IPS-11a (cell line): ENCODE measurements around the gene CAMK1D.

Source experiments
- H3K4me3 ChIP-seq: one replicate; pipeline ENCODE4 v1.5.1; 2013; ENCODE audit warnings: low read depth, low read length, control low read depth

The CAMK1D gene

DNA sequence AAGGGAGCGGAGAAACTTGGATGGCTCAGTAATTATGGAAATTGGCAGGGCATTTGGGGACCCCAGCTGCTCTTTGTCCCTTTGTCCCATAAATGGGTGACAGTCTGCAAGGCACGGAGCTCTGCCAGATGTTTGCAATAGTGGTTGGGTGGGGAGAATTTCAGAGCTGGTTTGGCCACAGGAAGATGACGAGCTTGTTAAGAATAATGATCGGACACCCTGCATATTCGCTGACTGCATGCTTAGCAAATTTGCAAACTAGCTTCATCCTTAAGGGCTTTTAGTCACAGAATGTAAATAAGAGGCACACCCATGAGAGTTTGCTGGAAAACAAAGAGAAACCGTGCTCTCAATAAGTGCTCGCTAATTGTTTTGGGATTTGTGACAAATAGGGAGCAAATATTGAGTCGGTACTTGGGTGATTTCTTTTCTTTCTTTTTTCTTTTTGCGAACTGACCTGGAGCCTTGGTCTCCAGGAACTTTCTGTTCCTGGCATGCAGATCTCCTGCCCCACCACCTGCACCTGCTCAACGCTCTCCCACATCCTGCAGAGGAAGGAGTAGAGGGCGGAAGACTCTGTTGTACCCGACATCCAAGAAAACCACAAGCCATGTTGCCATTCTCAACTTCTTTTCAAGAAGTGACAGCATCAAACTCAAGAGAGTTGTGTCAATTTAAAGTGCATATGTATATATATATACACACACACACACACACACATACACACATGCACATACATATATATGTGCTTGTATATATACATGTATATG, 238.9 kb downstream of the CAMK1D start:
- no peak overlapping the region for H3K4me3 ChIP-seq

DNA sequence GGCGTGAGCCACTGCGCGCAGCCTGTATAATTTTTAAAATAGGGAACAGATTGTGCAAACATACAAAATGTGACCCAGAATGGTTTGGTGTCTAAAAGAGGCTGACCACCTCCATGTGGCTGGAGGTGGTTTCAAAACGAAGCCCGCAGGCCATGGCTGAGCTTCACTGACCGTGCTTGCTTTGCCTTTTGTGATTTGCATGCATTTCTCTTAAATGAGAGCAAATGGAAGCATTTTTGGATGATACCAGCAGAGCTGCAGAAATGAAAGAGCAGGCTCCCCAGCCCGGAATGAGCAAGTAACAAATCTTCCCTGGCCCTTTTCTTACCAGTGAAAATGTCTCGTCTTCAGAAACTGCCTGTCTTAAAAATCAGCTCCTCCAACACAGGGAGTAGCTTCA, 239.9 kb downstream of the CAMK1D start:
- no peak overlapping the region for H3K4me3 ChIP-seq

DNA sequence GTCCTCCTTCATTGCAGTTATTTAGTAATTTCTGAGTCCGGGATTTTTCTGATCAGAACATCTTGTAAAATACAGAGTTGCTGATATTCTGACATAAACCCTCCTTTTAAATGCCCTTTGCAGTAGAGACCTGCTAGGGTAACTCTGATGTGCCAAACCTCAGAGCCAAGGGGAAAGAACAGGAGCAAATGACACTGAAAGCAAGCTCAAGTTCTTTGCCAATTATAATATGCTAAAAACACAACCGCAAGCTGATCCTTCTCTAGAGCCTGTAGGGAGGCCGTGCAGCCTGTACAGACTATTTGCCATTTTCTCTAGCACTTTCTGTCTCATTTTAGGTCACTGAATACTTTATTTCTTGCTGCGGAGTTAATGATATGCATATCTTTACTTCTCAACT, 240.4 kb downstream of the CAMK1D start:
- no peak overlapping the region for H3K4me3 ChIP-seq

DNA sequence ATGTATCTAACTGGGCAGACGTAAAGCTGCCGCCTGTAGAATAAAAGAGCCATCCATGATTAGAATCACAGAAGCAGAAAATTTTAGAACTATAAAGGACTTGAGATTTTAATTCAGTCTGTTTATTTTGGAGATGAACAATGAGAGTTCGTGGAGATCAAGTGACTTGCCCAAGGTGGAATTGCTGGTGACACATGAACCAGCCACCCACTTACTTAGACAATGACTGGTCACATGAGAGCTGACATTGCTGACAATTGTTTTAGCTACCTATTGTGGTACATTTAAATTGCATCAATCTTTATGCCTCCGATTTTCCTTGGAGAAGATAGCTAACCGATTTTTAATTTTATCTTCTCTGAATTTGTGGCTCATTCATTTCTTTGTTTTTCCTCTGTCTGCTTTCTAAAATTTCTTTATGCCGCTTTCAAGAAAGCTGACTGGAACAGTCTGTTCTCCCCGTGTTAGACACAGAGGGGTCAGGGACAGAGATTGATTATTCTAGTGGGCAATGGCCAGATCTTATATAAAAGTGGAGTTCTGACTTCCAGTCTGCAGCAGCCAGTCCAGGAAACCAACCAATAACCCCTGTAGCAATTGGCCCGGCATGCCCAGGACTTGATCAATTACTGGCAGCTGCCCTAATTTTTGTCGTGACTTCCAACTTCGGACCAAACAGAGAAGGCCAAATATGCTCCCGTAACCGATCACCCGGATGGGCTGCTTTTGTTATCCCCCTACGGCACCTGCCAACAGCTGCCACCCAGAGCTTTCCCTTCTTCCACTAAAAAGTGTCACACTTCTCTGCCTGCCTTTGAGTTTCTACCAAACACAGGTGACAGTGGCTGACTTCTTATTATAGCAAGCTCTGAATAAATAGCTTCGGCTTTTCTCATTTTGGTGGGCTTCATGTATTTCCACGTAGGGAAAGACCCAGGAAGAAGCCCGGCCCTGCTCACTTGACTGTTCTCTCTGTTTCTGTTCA, 241.6 kb downstream of the CAMK1D start:
- no peak overlapping the region for H3K4me3 ChIP-seq

DNA sequence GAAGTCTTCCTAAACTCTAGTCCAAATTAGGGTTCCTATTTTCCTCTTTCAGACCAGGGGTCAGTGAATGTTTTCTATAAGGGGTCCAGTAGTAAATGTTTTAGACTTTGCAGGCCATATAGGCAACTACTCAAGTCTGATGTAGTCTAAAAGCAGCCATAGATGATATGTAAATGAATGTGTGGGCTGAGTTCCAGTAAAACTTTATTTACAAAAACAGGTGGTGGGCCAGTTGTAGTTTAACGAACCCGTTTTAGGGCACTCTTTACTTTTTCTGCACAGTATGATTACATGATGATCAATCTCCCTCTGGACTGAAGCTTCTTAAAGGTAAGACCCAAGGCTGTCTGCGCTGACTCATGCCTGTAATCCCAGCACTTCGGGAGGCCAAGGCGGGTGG, 243.6 kb downstream of the CAMK1D start:
- no peak overlapping the region for H3K4me3 ChIP-seq

DNA sequence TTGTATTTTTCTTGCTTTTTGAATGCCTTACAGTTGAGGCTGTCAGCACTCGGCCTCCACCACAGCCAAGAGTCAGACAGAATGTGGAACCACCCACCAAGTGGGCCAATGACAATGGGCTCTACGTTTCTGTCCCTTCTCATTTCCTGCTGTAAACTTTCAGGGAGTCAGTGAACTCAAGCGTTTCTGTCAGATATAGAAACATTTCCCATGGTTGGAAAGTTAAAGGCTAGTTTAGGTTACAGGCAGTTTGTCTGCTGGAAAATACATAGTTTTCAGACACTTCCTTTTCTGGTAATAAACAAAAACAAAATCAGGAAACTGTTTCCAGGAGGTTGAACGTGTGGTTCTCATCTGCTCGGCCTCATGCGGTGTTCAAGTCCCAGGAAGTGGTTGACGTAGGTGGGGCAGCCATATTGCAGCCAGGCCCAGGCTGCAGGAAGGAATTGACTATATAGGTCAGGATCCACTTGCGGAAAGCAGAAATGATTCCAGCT, 245.1 kb downstream of the CAMK1D start:
- H3K4me3 ChIP-seq: no peak overlapping the region

DNA sequence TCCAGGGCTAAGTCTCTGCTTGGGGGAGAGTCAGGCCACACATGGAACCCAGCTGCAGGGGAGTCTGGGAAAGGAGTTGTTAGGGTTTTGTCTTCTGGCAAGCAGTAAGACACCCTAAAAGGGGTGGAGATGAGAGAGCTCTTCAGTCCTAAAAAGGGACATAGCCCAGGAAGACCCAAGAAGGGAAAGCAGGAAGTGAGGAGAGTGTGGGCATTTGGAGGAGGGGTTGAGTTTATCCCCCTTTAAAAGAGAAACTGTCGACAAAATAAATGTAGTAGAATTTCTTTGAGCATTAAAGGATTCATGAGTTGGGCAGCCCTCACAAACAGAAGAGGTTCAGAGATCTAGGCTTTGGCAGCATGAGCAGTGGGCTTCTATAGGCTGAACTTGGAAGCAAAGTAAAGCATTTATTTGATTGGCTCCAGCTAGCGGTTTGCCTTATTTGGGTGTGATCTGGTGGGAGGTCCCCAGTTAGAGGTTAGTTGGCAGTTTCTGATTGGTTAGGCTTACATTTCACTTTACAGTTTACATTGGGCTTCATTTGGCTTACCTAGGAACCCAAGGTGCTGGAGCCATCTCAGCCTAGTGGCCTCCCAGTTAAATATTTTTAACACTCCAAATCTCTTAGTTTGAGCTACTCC, 246.7 kb downstream of the CAMK1D start:
- no peak overlapping the region for H3K4me3 ChIP-seq

DNA sequence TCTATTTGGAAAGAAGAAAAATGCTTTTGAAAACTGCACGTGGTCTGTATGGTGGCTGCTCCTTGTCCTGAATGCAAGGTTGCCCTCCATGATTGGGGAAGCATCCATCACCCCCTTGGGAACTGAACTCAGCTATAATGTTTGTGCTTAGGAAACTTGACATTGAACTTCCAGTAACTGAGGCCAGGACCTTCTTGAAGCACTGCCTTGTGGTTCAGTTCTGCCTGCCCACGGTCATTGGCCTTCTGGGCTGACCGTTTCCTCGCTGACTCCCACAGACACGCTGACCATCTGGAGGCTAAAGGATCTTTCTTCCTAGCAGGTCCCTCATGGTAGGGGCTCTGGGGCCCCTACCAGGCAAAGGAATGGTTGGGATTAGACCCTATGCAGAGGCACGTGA, 247.8 kb downstream of the CAMK1D start:
- no peak overlapping the region for H3K4me3 ChIP-seq

DNA sequence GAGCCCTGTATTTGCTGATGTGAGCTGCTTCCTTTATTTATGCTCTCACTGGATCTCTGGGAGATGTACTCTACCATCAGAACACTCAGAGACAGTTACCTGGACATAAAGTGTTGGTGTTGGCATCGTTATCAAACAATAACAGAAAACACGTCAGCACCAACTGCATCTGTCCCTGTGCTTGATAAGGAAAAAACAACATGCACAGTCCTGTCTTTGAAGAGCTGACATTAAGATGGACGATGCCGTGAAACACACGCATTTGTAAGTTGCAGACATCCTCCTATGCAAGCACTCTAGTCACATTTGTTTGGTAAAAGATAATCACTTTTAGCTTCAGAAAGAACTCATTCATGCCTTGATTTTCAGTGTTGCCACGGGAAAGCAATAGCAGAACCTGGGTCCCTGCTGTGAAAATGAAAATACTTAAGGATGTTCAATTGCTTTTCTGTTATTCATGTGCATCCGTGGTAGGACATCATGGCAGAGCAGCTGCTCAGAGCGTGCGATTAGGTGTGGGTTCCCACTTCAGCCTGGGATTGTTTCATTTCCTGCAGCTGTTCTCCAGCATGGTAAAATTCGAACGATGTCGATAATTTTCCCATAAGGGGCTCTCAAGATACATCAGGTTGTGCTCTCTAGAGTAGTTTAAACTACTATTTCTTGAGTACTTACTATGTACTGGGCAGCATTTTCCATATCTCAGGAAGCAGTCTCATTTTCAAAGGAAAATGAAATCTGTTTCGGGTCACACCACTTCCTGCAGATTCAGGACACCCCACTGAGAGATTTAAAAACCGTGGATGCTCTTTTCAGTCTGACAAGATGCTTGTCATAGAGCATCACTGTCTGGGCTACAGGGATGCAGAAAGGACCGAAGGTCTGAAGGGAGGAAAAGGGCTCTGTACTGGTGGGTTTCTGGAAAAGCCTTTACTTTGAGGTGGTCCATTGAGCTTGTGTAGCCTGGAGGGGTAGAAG, 248.7 kb downstream of the CAMK1D start:
- H3K4me3 ChIP-seq: no peak overlapping the region

DNA sequence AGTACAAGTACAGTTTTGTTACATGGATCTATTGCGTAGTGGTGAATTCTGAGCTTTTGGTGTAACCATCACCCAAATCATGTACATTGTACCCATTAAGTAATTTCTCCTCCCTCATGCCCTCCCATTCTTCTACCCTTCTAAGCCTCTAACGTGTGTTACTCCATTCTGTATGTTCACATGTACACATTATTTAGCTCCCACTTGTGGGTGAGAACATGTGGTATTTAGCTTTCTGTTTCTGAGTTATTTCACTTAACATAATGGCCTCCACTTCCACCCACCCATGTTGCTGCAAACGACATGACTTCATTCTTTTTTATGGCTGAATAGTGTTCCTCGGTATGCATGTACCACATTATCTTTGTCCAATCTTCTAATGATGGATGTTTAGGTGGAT, 251.3 kb downstream of the CAMK1D start:
- no peak overlapping the region for H3K4me3 ChIP-seq

DNA sequence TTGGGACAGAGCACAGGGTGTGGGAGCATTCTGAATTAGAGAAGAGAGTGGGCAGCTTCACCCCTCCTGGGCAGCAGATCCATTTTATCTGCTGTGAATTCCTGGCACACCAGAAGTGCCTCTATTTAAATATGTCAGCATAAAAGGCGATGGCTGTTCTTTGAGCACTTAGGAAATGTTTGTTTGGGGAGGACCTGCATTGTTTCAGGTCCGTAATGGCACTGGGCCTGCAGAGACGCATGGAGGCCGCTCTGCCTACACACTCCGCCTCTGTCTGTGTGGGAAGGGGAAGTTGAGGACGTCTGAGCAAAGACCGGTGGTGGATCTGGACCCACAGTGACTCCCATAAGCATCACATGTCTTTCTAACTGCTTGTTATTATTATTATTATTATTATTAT, 253.2 kb downstream of the CAMK1D start:
- H3K4me3 ChIP-seq: no peak overlapping the region

DNA sequence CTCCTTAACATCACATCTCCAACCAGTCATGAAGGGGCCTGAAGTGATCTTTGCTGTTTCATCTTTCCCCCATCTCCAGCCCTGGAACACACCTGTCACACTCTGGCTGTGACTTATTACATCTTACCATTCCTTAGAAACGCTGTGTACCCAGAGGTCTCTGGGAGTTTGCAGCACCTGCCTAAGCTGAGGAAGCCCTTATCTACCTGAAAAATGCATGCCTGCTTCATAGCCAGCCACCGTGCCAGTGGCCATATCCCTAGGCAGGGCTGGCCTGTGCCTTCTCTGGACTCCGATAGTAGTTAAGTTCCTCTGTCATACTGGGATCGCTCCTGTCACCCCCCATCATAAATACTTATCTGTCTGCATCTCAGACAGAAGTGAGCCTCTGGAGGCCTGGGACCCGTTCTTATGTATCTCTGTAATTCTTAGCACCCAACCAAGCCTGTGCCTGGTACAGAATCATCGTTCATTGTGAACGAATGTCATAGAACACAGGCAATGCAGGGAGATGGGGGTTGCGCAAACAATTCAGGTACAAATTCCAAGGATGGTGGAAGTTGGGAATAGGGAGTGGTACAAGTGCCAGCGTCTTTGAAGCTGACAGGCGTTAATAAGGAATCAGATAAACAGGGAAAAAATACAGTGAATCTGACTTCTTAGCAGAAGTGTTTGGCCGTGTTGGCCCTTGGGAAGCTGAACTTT, 254.6 kb downstream of the CAMK1D start:
- H3K4me3 ChIP-seq: no peak overlapping the region

DNA sequence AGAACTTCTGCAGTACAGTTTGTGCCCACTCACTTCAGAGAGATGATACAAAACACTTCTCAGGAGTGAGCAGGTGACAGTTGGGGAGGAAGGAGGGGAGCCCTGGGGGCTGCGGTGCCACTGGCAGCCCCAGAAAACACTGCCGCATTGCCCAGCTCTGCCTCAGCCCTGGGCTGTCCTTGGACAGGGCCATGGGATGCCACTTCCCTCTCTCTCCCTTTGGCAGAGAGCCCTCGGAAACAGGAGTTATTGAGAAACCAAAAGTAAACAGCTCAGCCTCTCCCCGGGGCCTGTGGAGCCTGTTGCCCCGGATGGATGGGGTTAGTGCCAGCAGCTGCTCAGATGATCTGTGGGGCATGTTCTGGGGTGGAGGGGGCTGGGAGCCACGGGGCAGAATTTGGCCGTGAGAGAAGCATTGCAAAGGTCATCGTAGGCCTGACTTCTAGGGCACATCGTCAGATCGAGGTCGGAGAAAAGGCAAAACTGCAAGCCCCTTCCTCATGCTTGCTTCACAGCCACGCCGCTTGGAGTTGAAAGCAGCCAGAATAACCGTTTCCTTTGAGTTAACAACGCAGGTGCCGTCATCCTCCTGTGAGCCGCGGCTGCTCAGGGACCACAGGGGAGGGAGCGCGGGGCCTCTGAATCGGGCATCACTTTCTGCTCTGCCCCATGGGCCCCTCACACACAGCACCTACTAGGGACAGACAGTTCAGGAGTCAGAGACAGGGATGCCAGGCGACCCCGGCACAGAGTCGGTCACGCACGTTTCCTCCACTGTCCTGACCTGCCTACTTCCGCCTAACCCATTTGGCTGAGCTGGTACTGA, 256.4 kb downstream of the CAMK1D start:
- H3K4me3 ChIP-seq: no peak overlapping the region

DNA sequence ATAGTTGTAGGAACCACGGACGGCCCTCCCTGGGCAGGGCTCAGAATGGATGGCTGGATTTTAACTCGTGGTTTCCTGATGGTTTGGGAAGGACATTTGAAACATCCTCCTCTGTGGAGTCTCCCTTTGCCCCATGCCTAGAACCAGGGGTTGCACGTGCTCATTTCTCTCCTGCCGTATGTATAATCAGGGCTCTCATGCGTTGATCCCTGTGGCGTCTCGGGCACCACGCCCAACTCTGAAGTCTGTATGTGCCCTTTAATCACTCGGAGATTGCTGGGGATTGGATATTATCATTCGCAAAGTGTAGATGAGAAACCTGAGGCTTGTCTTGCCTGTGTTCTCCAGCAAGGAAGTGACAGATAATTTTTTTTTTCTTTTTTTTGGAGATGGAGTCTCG, 257.1 kb downstream of the CAMK1D start:
- H3K4me3 ChIP-seq: no peak overlapping the region

DNA sequence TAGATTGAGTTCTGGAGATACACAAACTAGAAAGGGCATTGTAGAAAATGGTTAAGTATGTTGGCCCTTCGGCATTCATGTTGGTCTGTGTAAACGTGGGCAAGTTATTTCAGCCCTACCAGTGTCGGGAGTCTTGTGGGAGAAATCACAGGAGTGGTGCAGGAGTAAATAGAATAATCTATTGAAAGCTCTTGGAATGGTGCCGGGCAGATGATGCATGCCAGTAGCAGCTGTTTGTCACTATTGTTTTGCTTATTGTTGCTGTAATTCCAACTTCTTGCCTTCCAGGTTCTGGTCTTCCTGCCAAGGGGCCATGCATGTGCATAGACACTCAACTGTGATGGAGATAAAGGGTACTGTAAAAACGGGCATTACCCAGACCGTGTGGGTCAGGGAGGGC, 259.4 kb downstream of the CAMK1D start:
- no peak overlapping the region for H3K4me3 ChIP-seq

DNA sequence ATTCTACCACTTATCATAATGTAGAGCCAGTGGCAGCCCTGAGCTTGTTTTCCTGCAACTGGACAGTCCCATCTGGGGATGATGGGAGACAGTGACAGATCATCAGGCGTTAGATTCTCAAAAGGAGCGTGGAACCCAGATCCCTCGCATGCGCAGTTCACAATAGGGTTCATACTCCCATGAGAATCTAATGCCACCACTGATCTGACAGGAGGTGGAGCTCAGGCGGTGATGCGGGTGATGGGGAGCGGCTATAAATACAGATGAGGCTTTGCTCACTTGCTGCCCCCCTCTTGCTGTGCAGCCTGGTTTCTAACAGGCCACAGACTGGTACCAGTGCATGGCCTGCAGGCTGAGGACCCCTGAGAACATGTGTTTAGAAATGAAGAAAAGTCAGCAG, 260.1 kb downstream of the CAMK1D start:
- H3K4me3 ChIP-seq: no peak overlapping the region

DNA sequence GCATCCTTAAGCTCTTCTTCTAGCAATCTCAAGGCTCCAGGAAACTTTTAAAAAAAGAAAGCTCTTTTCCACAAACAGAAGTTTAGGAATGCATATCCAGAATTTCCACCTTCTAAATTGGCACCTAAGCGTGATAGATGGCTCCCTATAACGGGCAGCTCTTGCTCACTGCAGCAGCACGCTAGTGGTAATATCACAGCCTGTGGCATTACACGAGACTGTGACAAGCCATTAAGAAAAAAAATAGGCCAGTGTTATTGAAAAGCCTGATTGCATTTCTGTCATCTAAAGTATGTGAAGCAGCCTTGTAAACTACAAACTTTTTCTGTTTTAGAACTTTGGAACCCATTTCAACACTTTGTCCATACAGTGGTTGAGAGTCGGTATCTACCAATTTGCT, 263.8 kb downstream of the CAMK1D start:
- no peak overlapping the region for H3K4me3 ChIP-seq

DNA sequence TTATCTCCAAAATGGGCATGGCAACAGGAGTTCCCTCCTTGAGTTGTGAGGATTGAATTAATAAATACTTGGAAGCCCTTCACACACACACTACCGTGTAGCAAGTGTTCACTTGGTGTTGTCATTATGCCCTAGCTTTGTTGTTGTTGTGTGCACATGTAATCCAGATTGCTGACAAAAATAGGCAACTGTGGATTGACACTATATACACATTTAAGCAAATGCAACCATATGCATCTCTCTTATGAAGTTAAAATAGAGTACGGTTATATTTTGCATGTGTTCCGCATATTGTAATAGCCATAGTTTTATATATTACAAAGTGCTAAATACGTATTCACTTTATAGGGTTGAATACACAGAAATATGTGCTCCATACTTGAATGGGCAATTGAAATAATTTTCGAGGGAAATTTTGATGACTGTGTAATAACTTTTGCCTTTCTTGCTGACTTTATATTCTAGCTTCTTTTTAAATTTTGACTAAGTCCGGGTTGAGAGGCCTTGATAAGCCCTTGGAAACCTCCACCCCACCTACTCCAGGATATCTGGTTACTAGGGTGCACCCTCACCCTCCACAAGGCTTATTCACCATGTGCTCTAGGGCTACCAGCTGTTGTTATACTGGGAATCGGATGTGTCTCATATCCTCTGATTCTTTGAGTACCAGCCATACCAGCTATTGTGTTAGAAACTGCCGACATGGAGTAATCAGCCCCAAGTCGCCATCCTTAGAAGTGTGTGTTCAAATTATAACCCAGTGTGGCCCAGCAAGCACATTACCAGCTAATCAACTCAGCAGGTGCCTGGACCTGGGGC, 265.0 kb downstream of the CAMK1D start:
- H3K4me3 ChIP-seq: no peak overlapping the region
